Lung (tissue), 16 donors: Measurements from ENCODE around the gene KRT6A. TPM values are rescaled to one million over a fixed set of nuclear protein-coding genes. Genes with fewer than 3 reads are reported as not detected.

Experiments used
- ATAC-seq: fragments of 200-7000 bp; cut with Tn5 transposase; one replicate; pipeline ENCODE4 v1.9.1; 2020; ENCODE audit warnings: moderate number of reproducible peaks; ENCODE audit not compliant: insufficient read depth, low FRiP score
- DNase-seq, 3 donors: peaks; one replicate each; pipeline ENCODE4 v3.0.0-alpha.2; 2013 to 2017
- H3K27ac ChIP-seq, 2 donors: one replicate each; pipeline ENCODE4 v1.5.1; 2013; ENCODE audit warnings: mild to moderate bottlenecking in 2 of 2, moderate library complexity in 2 of 2, control low read depth in 1 of 2, inconsistent platforms in 1 of 2, low read depth in 1 of 2, low read length in 1 of 2
- H3K27me3 ChIP-seq, 3 donors: one replicate each; pipeline ENCODE4 v1.5.1; 2013; ENCODE audit warnings: low read length in 2 of 3; ENCODE audit not compliant: control insufficient read depth in 3 of 3, insufficient read depth in 3 of 3
- H3K36me3 ChIP-seq, 4 donors: one replicate each; pipeline ENCODE4 v1.5.1; 2013; ENCODE audit warnings: low read length in 4 of 4, mild to moderate bottlenecking in 1 of 4, moderate library complexity in 1 of 4; ENCODE audit not compliant: control insufficient read depth in 4 of 4, insufficient read depth in 4 of 4
- H3K4me1 ChIP-seq, 5 donors: one replicate each; pipeline ENCODE4 v1.5.1; 2013; ENCODE audit warnings: low read length in 5 of 5, mild to moderate bottlenecking in 2 of 5, moderate library complexity in 1 of 5; ENCODE audit not compliant: control insufficient read depth in 5 of 5, insufficient read depth in 5 of 5
- H3K4me3 ChIP-seq: one replicate; pipeline ENCODE4 v1.5.1; 2013; ENCODE audit warnings: mild to moderate bottlenecking, control low read depth, moderate library complexity
- H3K9ac ChIP-seq, 2 donors: one replicate each; pipeline ENCODE4 v1.5.1; 2013; ENCODE audit warnings: low read length in 2 of 2, control low read depth in 1 of 2; ENCODE audit not compliant: insufficient read depth in 1 of 2
- H3K9me3 ChIP-seq, 4 donors: one replicate each; pipeline ENCODE4 v1.5.1; 2013; ENCODE audit warnings: low read length in 3 of 4, mild to moderate bottlenecking in 1 of 4, moderate library complexity in 1 of 4; ENCODE audit not compliant: control insufficient read depth in 4 of 4, insufficient read depth in 3 of 4
- WGBS, 2 donors: extraction: QIAGEN DNeasy Blood & Tissue Kit; methylation state at CpG; one replicate each; pipeline ENCODE4 v1.1.7; 2013; 5-methylcytosine and 5-hydroxymethylcytosine counted together
- long read RNA-seq, 5 donors: transcript quantifications; one replicate each; lab custom pipeline, GENCODE V29; 2026
- polyA plus RNA-seq, 2 donors: library from polyadenylated mRNA; stranded (reverse); fragments of 200-250 nt; gene quantifications; one replicate each; pipeline ENCODE4 v1.2.1, GENCODE V29; 2013
- total RNA-seq, 2 donors: library from RNA; depleted of rRNA in 1 of 2; stranded (reverse); fragments of >200 nt in 1 of 2; gene quantifications; one replicate each; pipeline ENCODE4 v1.2.1, GENCODE V29; 2014 to 2021
- TF ChIP-seq, protein P1 (sequence below): IDR thresholded peaks from 2 replicates; pipeline ENCODE4 v1.5.1; 2012; ENCODE audit warnings: mild to moderate bottlenecking; ENCODE audit errors: control extremely low read depth, extremely low read depth
- donor health status: control.
- donor health status: control.
- donor health status: Bipolar disorder and iron deficiency.
- donor health status: healthy.
- donor health status: DM: yes; HTN: yes; CAD: no.

Gene KRT6A
- total RNA-seq (1 to 10 TPM in 1 of 2 donors, under 1 TPM in 1; 0.65 to 7.9 TPM), polyA plus RNA-seq (10 to 100 TPM in 1 of 2 donors, 1 to 10 TPM in 1; 6.8 to 46.8 TPM)
- long read RNA-seq, donor 1: 0 reads
- long read RNA-seq, donor 2: 0 reads
- long read RNA-seq, donor 3: 0 reads
- long read RNA-seq, donor 4: 0 reads
- long read RNA-seq, donor 5: 0 reads

DNA sequence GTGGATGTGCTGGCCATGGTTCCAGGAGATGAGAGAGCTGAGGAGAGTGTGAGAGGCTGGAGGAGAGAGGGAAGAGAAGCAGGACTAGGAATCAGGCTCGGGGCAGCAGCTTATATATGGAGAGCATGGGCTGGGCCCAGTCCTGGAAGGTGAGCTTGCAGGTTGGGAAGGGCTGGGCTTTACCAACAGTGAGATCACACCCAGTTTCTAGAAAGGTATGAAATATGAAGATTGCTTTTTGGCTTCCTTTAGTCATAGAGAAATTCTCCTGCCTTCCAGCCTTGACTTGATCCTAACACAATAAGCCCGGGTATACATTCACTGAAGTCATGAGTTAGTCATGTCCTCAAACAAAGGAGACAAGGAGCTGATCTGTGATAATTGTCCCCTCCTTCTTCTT lies at the start of gene KRT6A:
TSS of gene KRT6A (minus strand) at position 86 of the 400 bp plus-strand sequence. CDS start at position 17, 69 bp downstream.
- 85 to 91% methylated on average over 2 of the region's 2 CpGs for WGBS, 2 donors
- no peak for ATAC-seq
- no peaks in the 10 kb centered on the region for H3K36me3 ChIP-seq
- H3K9ac ChIP-seq: no peak within 1 kb of the TSS
- TF ChIP-seq, protein P1, sequence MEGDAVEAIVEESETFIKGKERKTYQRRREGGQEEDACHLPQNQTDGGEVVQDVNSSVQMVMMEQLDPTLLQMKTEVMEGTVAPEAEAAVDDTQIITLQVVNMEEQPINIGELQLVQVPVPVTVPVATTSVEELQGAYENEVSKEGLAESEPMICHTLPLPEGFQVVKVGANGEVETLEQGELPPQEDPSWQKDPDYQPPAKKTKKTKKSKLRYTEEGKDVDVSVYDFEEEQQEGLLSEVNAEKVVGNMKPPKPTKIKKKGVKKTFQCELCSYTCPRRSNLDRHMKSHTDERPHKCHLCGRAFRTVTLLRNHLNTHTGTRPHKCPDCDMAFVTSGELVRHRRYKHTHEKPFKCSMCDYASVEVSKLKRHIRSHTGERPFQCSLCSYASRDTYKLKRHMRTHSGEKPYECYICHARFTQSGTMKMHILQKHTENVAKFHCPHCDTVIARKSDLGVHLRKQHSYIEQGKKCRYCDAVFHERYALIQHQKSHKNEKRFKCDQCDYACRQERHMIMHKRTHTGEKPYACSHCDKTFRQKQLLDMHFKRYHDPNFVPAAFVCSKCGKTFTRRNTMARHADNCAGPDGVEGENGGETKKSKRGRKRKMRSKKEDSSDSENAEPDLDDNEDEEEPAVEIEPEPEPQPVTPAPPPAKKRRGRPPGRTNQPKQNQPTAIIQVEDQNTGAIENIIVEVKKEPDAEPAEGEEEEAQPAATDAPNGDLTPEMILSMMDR: no peak
- H3K9me3 ChIP-seq: no peaks in the 10 kb centered on the region
- H3K4me1 ChIP-seq: peaks cover 0 to 3% (median 0%) of the 10 kb centered on the region in 5 donors
- DNase-seq: no peak
- no peak within 1 kb of the TSS for H3K27ac ChIP-seq
- no peak within 1 kb of the TSS for H3K4me3 ChIP-seq
- peaks cover 0 to 10% (median 3%) of the 10 kb centered on the region in 3 donors for H3K27me3 ChIP-seq

DNA sequence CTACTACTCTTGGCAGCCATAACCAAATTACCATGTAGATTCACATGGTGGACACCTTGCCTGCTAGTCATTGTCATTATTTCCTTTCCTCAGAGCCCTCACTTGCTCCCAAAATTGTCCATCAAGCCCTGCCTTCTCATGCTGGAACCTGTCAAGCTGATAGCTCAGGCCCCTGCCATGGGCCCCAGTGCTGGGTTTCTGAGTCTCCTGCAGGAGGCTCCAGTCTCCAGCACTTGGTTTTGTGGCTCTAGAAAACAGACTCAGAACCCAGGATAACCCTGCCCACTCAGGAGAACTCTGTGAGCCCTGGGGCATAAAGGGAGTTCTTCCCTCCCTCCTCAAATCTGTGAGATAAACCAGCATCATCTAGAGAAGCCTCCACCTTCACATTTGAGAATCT lies 49.1 kb upstream of the KRT6A start:
- no peak overlapping the region for H3K4me3 ChIP-seq
- no peak overlapping the region for H3K9ac ChIP-seq
- ATAC-seq (no peak), DNase-seq (no peak)
- H3K4me1 ChIP-seq: peaks cover 0 to 29% (median 6%) of the 10 kb centered on the region in 5 donors
- H3K36me3 ChIP-seq: no peaks in the 10 kb centered on the region
- TF ChIP-seq, protein P1: no peak
- H3K27me3 ChIP-seq: no peaks in the 10 kb centered on the region
- H3K27ac ChIP-seq: no peak overlapping the region
- H3K9me3 ChIP-seq: no peaks in the 10 kb centered on the region

DNA sequence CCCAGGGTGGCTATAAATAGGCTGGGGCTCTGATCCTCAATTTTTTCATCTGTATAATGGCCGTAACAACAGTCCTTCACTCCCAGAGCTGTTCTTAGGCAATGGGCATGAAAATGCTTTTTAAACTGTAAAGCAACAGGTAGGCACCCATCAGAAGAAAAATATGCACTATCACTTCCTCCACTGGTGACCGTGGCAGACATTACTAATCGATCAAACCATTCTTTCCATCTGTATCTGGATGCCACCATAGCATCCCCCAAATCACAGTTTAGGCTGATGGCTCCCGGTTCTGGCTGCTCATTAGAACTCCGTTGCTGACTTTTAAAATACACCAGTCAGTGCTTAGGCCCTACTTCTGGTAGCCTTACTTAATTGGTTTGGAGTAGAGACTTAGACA lies 48.7 kb upstream of the KRT6A start:
- DNase-seq: no peak
- WGBS, 2 donors: 89 to 91% methylated on average over 5 of the region's 5 CpGs

More for the DNA sequence above, 48.7 kb upstream of the KRT6A start:
- Histone ChIP-seq H3K9ac (no peak overlapping the region), H3K36me3 (no peaks in the 10 kb centered on the region), H3K9me3 (no peaks in the 10 kb centered on the region), H3K4me3 (no peak overlapping the region), H3K27ac (no peak overlapping the region), H3K27me3 (no peaks in the 10 kb centered on the region), H3K4me1 (peaks cover 0 to 29% (median 6%) of the 10 kb centered on the region in 5 donors)
- no peak for ATAC-seq
- TF ChIP-seq, protein P1: no peak
